CD14-positive monocyte (primary cell): ENCODE results near the gene PSMD5. TPM values are rescaled to one million over a fixed set of nuclear protein-coding genes. Genes with fewer than 3 reads are reported as not detected.

ENCODE experiments used
- DNase-seq, 3 donors: peaks; one replicate each; pipeline ENCODE4 v3.0.0-alpha.2; 2011 to 2022
- H2AFZ ChIP-seq: 2 replicates; pipeline ENCODE4 v1.6.0; 2012; ENCODE audit warnings: mild to moderate bottlenecking, low read depth, low read length, inconsistent platforms; ENCODE audit not compliant: insufficient read depth, poor library complexity, severe bottlenecking
- H3K27ac ChIP-seq, 2 donors: 1 replicate in 1 of 2; 2 replicates in 1 of 2; pipeline ENCODE4 v1.5.1; 2012 to 2013; ENCODE audit warnings: low read length in 2 of 2, control low read depth in 1 of 2, inconsistent platforms in 1 of 2, low read depth in 1 of 2, mild to moderate bottlenecking in 1 of 2
- H3K27me3 ChIP-seq, 2 donors: one replicate each; pipeline versions ENCODE4 v1.6.0 to v1.6.1; 2011 to 2013; ENCODE audit warnings: low read length in 2 of 2; ENCODE audit not compliant: control insufficient read depth in 2 of 2, insufficient read depth in 2 of 2
- H3K36me3 ChIP-seq, 2 donors: replicated peaks in 1 of 2; 1 replicate in 1 of 2; 2 replicates in 1 of 2; pipeline versions ENCODE4 v1.5.1 to v1.6.1; 2012 to 2013; ENCODE audit warnings: low read length in 2 of 2, control low read depth in 1 of 2, inconsistent platforms in 1 of 2, mild to moderate bottlenecking in 1 of 2; ENCODE audit not compliant: insufficient read depth in 2 of 2, control insufficient read depth in 1 of 2
- H3K4me1 ChIP-seq, 2 donors: 1 replicate in 1 of 2; 2 replicates in 1 of 2; pipeline versions ENCODE4 v1.5.1 to v1.6.1; 2012 to 2013; ENCODE audit warnings: low read length in 2 of 2, control low read depth in 1 of 2, inconsistent platforms in 1 of 2, mild to moderate bottlenecking in 1 of 2, moderate library complexity in 1 of 2; ENCODE audit not compliant: insufficient read depth in 2 of 2, control insufficient read depth in 1 of 2
- H3K4me2 ChIP-seq: replicated peaks from 2 replicates; pipeline ENCODE3; 2012; ENCODE audit warnings: low read length, moderate library complexity, mild to moderate bottlenecking; ENCODE audit not compliant: poor library complexity, severe bottlenecking; ENCODE audit errors: extremely low read depth
- H3K4me3 ChIP-seq, 3 experiments: fragments of 200-600 bp in 1 of 3; sonication (generic) in 1 of 3; replicated peaks in 1 of 3; 1 replicate in 2 of 3; 2 replicates in 1 of 3; pipeline ENCODE4 v1.5.1; 2011 to 2013; ENCODE audit warnings: low read length in 3 of 3, mild to moderate bottlenecking in 3 of 3, control low read depth in 2 of 3, low read depth in 2 of 3, inconsistent platforms in 1 of 3, moderate library complexity in 1 of 3
- H3K79me2 ChIP-seq: 2 replicates; pipeline ENCODE4 v1.6.0; 2012; ENCODE audit warnings: mild to moderate bottlenecking, control low read depth, inconsistent platforms, low read length, moderate library complexity; ENCODE audit not compliant: insufficient read depth
- H3K9ac ChIP-seq: 2 replicates; pipeline ENCODE4 v1.6.0; 2017; ENCODE audit warnings: low read length, mild to moderate bottlenecking; ENCODE audit not compliant: insufficient read depth, poor library complexity, severe bottlenecking
- H3K9me3 ChIP-seq, 2 donors: replicated peaks in 1 of 2; 1 replicate in 1 of 2; 2 replicates in 1 of 2; pipeline versions ENCODE4 v1.5.1 to v1.6.1; 2012 to 2013; ENCODE audit warnings: low read length in 2 of 2, control low read depth in 1 of 2; ENCODE audit not compliant: control insufficient read depth in 1 of 2, insufficient read depth in 1 of 2
- H4K20me1 ChIP-seq: 2 replicates; pipeline ENCODE4 v1.6.0; 2012; ENCODE audit warnings: mild to moderate bottlenecking, low read length, control low read depth, moderate library complexity; ENCODE audit not compliant: insufficient read depth
- H3K27ac Mint-ChIP-seq, 7 donors: one replicate each; pipeline ENCODE4 v1.8.0; 2020; ENCODE audit warnings: mild to moderate bottlenecking in 7 of 7, mixed read lengths in 7 of 7, moderate library complexity in 6 of 7, inconsistent platforms in 2 of 7
- H3K27me3 Mint-ChIP-seq, 3 donors: one replicate each; pipeline ENCODE4 v1.8.0; 2021 to 2022; ENCODE audit warnings: low read depth in 3 of 3, mild to moderate bottlenecking in 3 of 3, mixed read lengths in 3 of 3, moderate library complexity in 3 of 3, inconsistent platforms in 1 of 3
- H3K36me3 Mint-ChIP-seq, 2 donors: one replicate each; pipeline ENCODE4 v1.8.0; 2020; ENCODE audit warnings: mixed read lengths in 2 of 2, inconsistent platforms in 1 of 2, mild to moderate bottlenecking in 1 of 2
- H3K4me1 Mint-ChIP-seq: one replicate; pipeline ENCODE4 v1.8.0; 2020; ENCODE audit warnings: mild to moderate bottlenecking, mixed read lengths
- H3K4me3 Mint-ChIP-seq, 2 donors: one replicate each; pipeline ENCODE4 v1.8.0; 2020; ENCODE audit warnings: mild to moderate bottlenecking in 2 of 2, mixed read lengths in 2 of 2, moderate library complexity in 1 of 2
- H3K9me3 Mint-ChIP-seq, 7 donors: one replicate each; pipeline ENCODE4 v1.8.0; 2020 to 2022; ENCODE audit warnings: mixed read lengths in 7 of 7, mild to moderate bottlenecking in 6 of 7, moderate library complexity in 6 of 7, inconsistent platforms in 2 of 7
- CTCF ChIP-seq: fragments of 200-600 bp; IDR thresholded peaks from one replicate; pipeline ENCODE4 v1.8.0; 2022; ENCODE audit warnings: antibody characterized with exemption, mild to moderate bottlenecking
- WGBS: methylation state at CpG from one replicate; pipeline ENCODE4 v1.1.5; 2013; ENCODE audit warnings: missing lambda C conversion rate; ENCODE audit not compliant: insufficient coverage; 5-methylcytosine and 5-hydroxymethylcytosine counted together
- intact Hi-C, 2 donors: fragments of 100-400 bp; cut with micrococcal nuclease; formaldehyde crosslinking; loops; one replicate each; pipeline versions ENCODE4 v1.15.0 to v1.15.1; 2023
- polyA plus RNA-seq, 3 donors: library from polyadenylated mRNA; depleted of rRNA in 1 of 3; unstranded in 2 of 3; stranded (reverse) in 1 of 3; fragments of 300-500 nt in 2 of 3; fragments of >200 nt in 1 of 3; fragmentation: Illumina TruSeq in 2 of 3; gene quantifications; 1 replicate in 2 of 3; 2 replicates in 1 of 3; pipeline ENCODE4 v1.2.3, GENCODE V29; 2012 to 2021

The PSMD5 gene
- polyA plus RNA-seq, 3 donors: 10.0 to 20.9 (median 10.7) TPM

- Histone ChIP-seq H4K20me1 (peaks cover 5% of the 10 kb centered on the region), H2AFZ (no peak overlapping the region), H3K4me1 (peaks cover 9 to 11% of the 10 kb centered on the region in 2 donors), H3K4me3 (no peak overlapping the region), H3K4me2 (no peak overlapping the region), H3K27me3 (no peaks in the 10 kb centered on the region), H3K9ac (no peak overlapping the region), H3K79me2 (peaks cover 43% of the 10 kb centered on the region), H3K9me3 (no peaks in the 10 kb centered on the region), H3K27ac (no peak overlapping the region), H3K36me3 (peaks cover 18 to 35% of the 10 kb centered on the region in 2 donors)
- Mint-ChIP-seq H3K27ac (no peak overlapping the region), H3K36me3 (peaks cover 32 to 52% of the 10 kb centered on the region in 2 donors), H3K27me3 (peaks cover 0 to 4% (median 0%) of the 10 kb centered on the region in 3 donors), H3K9me3 (peaks cover 0 to 7% (median 4%) of the 10 kb centered on the region in 7 donors), H3K4me3 (no peak overlapping the region), H3K4me1 (peaks cover 15% of the 10 kb centered on the region)
- intact Hi-C loops: no loop called here
- TF ChIP-seq CTCF: no peak
- no CpG with 5 or more reads among the region's 3 CpGs for WGBS
- no peak for DNase-seq
Observed at GRCh38 chr9:120837921-120838320, 4.8 kb downstream of the PSMD5 start.

- H3K79me2 ChIP-seq: peaks cover 16% of the 10 kb centered on the region
- no peak overlapping the region for H3K4me2 ChIP-seq
- H3K27ac ChIP-seq: no peak overlapping the region
- intact Hi-C loops: no loop called here
- H3K4me1 ChIP-seq: no peaks in the 10 kb centered on the region
- peaks cover 59 to 72% of the 10 kb centered on the region in 2 donors for H3K36me3 ChIP-seq
- Mint-ChIP-seq H3K27me3 (no peaks in the 10 kb centered on the region), H3K4me1 (no peaks in the 10 kb centered on the region), H3K27ac (no peak overlapping the region), H3K36me3 (peaks cover 59 to 77% of the 10 kb centered on the region in 2 donors), H3K4me3 (no peak overlapping the region), H3K9me3 (no peaks in the 10 kb centered on the region)
- H3K27me3 ChIP-seq: no peaks in the 10 kb centered on the region
- H3K9me3 ChIP-seq: no peaks in the 10 kb centered on the region
- H2AFZ ChIP-seq: no peak overlapping the region
- TF ChIP-seq CTCF: no peak
- no CpG with 5 or more reads among the region's 7 CpGs for WGBS
- peaks cover under 1% of the 10 kb centered on the region for H4K20me1 ChIP-seq
- H3K9ac ChIP-seq: no peak overlapping the region
- H3K4me3 ChIP-seq: no peak overlapping the region
- DNase-seq: no peak
Observed at GRCh38 chr9:120833325-120833724, 9.4 kb downstream of the PSMD5 start.
